HepG2 (cell line): ENCODE data around the gene INTS6. TPM values are rescaled to one million over a fixed set of nuclear protein-coding genes. Genes with fewer than 3 reads are reported as not detected.

Experiments
- ATAC-seq: fragments of 200-7000 bp; cut with Tn5 transposase; 3 replicates; pipeline ENCODE4 v1.9.1; 2020; ENCODE audit warnings: mild to moderate bottlenecking, moderate library complexity
- BruUV-seq: library from RNA; stranded (reverse); fragments of 400-500 nt; replicated peaks from 2 replicates; lab custom pipeline; 2021; lab: Mats Ljungman, UMichigan
- CTCF ChIA-PET: fragments of 300-600 bp; formaldehyde crosslinking; extraction: SDS; loops from one replicate; lab custom pipeline; 2021; ENCODE audit warnings: low total read pairs, inconsistent platforms, low intra/inter-chr PET ratio; lab: Yijun Ruan, JAX
- POLR2A ChIA-PET: fragments of 350-600 bp; sonication (Branson Sonifier 250); formaldehyde crosslinking; loops from one replicate; lab custom pipeline; 2020; ENCODE audit warnings: antibody characterized with exemption, inconsistent platforms; lab: Yijun Ruan, JAX
- DNase-seq: peaks from one replicate; pipeline ENCODE4 v3.0.0-alpha.2; 2015; ENCODE audit warnings: low spot score
- FAIRE-seq: peaks from 3 replicates; lab custom pipeline; 2011; peaks lifted over from hg19 to GRCh38; lab: Jason Lieb, UNC
- H2AFZ ChIP-seq: one replicate; pipeline ENCODE4 v1.6.1; 2011; ENCODE audit warnings: low read length, inconsistent platforms
- H3K27ac ChIP-seq: fragments of 300-600 bp; 3 replicates; pipeline ENCODE4 v1.8.0; 2011; ENCODE audit warnings: mixed run types, mild to moderate bottlenecking, mixed read lengths, low read length, inconsistent platforms; ENCODE audit not compliant: insufficient read depth; ENCODE audit errors: extremely low read length
- H3K27me3 ChIP-seq, 2 experiments: fragments of 200-600 bp in 1 of 2; 2 replicates in 1 of 2; 3 replicates in 1 of 2; pipeline versions ENCODE4 v1.6.0 to v1.8.0; 2011; ENCODE audit warnings: low read length in 2 of 2, mild to moderate bottlenecking in 2 of 2, moderate library complexity in 2 of 2, inconsistent platforms in 1 of 2; ENCODE audit not compliant: insufficient read depth in 2 of 2, control insufficient read depth in 1 of 2
- H3K36me3 ChIP-seq, 2 experiments: fragments of 200-600 bp in 1 of 2; replicated peaks in 1 of 2; 2 replicates in 1 of 2; 3 replicates in 1 of 2; pipeline versions ENCODE4 v1.5.1 to v1.8.0; 2011; ENCODE audit warnings: low read length in 2 of 2, inconsistent platforms in 1 of 2; ENCODE audit not compliant: insufficient read depth in 2 of 2, control insufficient read depth in 1 of 2
- H3K4me1 ChIP-seq: 2 replicates; pipeline ENCODE4 v1.5.1; 2012; ENCODE audit warnings: low read length, inconsistent platforms; ENCODE audit not compliant: insufficient read depth
- H3K4me2 ChIP-seq: 2 replicates; pipeline ENCODE4 v1.6.0; 2011; ENCODE audit warnings: low read depth, low read length, inconsistent platforms
- H3K4me3 ChIP-seq, 3 experiments: fragments of 200-600 bp in 1 of 3; sonication (generic), shearing (Covaris generic) in 1 of 3; replicated peaks in 1 of 3; 2 replicates each; pipeline ENCODE4 v1.5.1; 2011 to 2016; ENCODE audit warnings: low read length in 3 of 3, inconsistent platforms in 2 of 3, low read depth in 2 of 3, mild to moderate bottlenecking in 2 of 3, control low read depth in 1 of 3, mixed read lengths in 1 of 3; ENCODE audit not compliant: insufficient read depth in 1 of 3
- H3K79me2 ChIP-seq: one replicate; pipeline ENCODE4 v1.6.1; 2011; ENCODE audit warnings: low read length, inconsistent platforms; ENCODE audit not compliant: insufficient read depth
- H3K9ac ChIP-seq: 2 replicates; pipeline ENCODE4 v1.6.0; 2011; ENCODE audit warnings: mild to moderate bottlenecking, low read depth, low read length, inconsistent platforms; ENCODE audit not compliant: insufficient read depth
- H3K9me3 ChIP-seq: 2 replicates; pipeline ENCODE4 v1.5.1; 2012; ENCODE audit warnings: mild to moderate bottlenecking, low read length
- H4K20me1 ChIP-seq: 2 replicates; pipeline ENCODE4 v1.6.0; 2011; ENCODE audit warnings: inconsistent platforms, mild to moderate bottlenecking, low read length, moderate library complexity; ENCODE audit not compliant: insufficient read depth
- FOXP1 ChIP-seq, 2 experiments: fragments of 450-650 bp in 1 of 2; IDR thresholded peaks; 2 replicates each; pipeline ENCODE4 v1.6.1; 2017 to 2018; ENCODE audit warnings: antibody characterized with exemption in 1 of 2
- PPARG ChIP-seq: conservative IDR thresholded peaks from 2 replicates; pipeline ENCODE4 v1.6.1; 2016; ENCODE audit warnings: missing biosample characterization, missing genetic modification reagents
- SIN3A ChIP-seq: IDR thresholded peaks from 2 replicates; pipeline ENCODE4 v1.6.1; 2011; ENCODE audit warnings: low read depth, mild to moderate bottlenecking, control low read depth, low read length, borderline replicate concordance
- TBX2 ChIP-seq: sonication (generic); formaldehyde crosslinking; IDR thresholded peaks from 2 replicates; pipeline ENCODE4 v1.5.0; 2020; ENCODE audit warnings: missing genetic modification reagents, mild to moderate bottlenecking, borderline replicate concordance
- ZC3H4 ChIP-seq: sonication (generic); formaldehyde crosslinking; IDR thresholded peaks from 2 replicates; pipeline ENCODE4 v1.4.0; 2020; ENCODE audit warnings: missing genetic modification reagents, borderline replicate concordance
- ZHX1 ChIP-seq: sonication (generic); formaldehyde crosslinking; IDR thresholded peaks from 2 replicates; pipeline ENCODE4 v1.8.1; 2022; ENCODE audit warnings: low read depth, mild to moderate bottlenecking, missing genetic modification reagents
- ZKSCAN5 ChIP-seq: sonication (generic); formaldehyde crosslinking; IDR thresholded peaks from 2 replicates; pipeline ENCODE4 v1.5.1; 2020; ENCODE audit warnings: mild to moderate bottlenecking, missing genetic modification reagents
- ZNF552 ChIP-seq: sonication (generic); formaldehyde crosslinking; IDR thresholded peaks from 2 replicates; pipeline ENCODE4 v1.9.0; 2022; ENCODE audit warnings: missing genetic modification reagents, mild to moderate bottlenecking, borderline replicate concordance
- ZNF660 ChIP-seq: sonication (generic); formaldehyde crosslinking; IDR thresholded peaks from 2 replicates; pipeline ENCODE4 v1.5.1; 2020; ENCODE audit warnings: mild to moderate bottlenecking, low read depth, missing genetic modification reagents, borderline replicate concordance
- ZNF816 ChIP-seq: sonication (generic); formaldehyde crosslinking; IDR thresholded peaks from 2 replicates; pipeline ENCODE4 v1.8.0; 2022; ENCODE audit warnings: missing genetic modification reagents, mild to moderate bottlenecking, borderline replicate concordance
- WGBS: methylation state at CpG from one replicate; pipeline ENCODE4 v1.1.6; 2017; ENCODE audit warnings: low lambda C conversion rate; 5-methylcytosine and 5-hydroxymethylcytosine counted together
- in situ Hi-C: cut with HindIII; loops from 2 replicates; pipeline ENCODE4 v1.10.0; 2017; ENCODE audit warnings: low pct_unique_long_range_greater_than_20kb; ENCODE audit not compliant: extremely low pct_ligation_motif_present
- intact Hi-C: fragments of 100-400 bp; cut with micrococcal nuclease; formaldehyde crosslinking; loops from one replicate; pipeline ENCODE4 v1.10.0; 2022; ENCODE audit not compliant: unreplicated experiment
- polyA plus RNA-seq, 8 experiments: library from polyadenylated mRNA; depleted of rRNA in 3 of 8; stranded (reverse) in 7 of 8; unstranded in 1 of 8; fragments of >200 nt; fragmentation: Illumina TruSeq in 4 of 8; extraction: Trizol in 4 of 8; gene quantifications; 2 replicates each; pipeline versions ENCODE4 v1.2.1 to v1.2.3, GENCODE V29; 2011 to 2016; ENCODE audit warnings: low read depth in 4 of 8, missing spikeins in 1 of 8, mixed read lengths in 1 of 8; ENCODE audit not compliant: insufficient read depth in 1 of 8
- total RNA-seq, 5 experiments: library from RNA; depleted of rRNA; stranded (reverse); fragments of >200 nt; fragmentation: Illumina TruSeq; extraction: Trizol; gene quantifications; 2 replicates each; pipeline ENCODE4 v1.2.3, GENCODE V29; 2016; ENCODE audit warnings: low read depth in 1 of 5
- TF ChIP-seq, protein P1 (sequence below): IDR thresholded peaks from 2 replicates; pipeline ENCODE4 v1.6.1; 2012; ENCODE audit warnings: inconsistent platforms
- TF ChIP-seq, protein P2 (sequence below): sonication (generic); formaldehyde crosslinking; IDR thresholded peaks from 2 replicates; pipeline ENCODE4 v1.5.1; 2020; ENCODE audit warnings: missing genetic modification reagents, mild to moderate bottlenecking, borderline replicate concordance

INTS6 gene
- total and polyA plus RNA-seq, 2 of the 13 experiments (the other 11 are each of a cell fraction or from before 2014, with no cell fraction given) = 27.9 to 38.4 TPM

- TF ChIP-seq, protein P1, sequence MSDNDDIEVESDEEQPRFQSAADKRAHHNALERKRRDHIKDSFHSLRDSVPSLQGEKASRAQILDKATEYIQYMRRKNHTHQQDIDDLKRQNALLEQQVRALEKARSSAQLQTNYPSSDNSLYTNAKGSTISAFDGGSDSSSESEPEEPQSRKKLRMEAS = no peak
- TF ChIP-seq ZNF816 (CRISPR knock-in tag) (no peak), ZHX1 (CRISPR knock-in tag) (no peak), TBX2 (CRISPR knock-in tag) (no peak), FOXP1 (IDR thresholded peaks at IDR 0.05) (no peak), FOXP1 (CRISPR knock-in tag; IDR thresholded peaks at IDR 0.05) (0 out of 2 replicates have a peak, but pooled peaks have one; percentile 19), PPARG (CRISPR knock-in tag) (0 out of 2 replicates have a peak, but pooled peaks have one; percentile 44)
Measured at GRCh38 chr13:51477149-51477548, 24.3 kb upstream of the INTS6 start (continued).

DNA sequence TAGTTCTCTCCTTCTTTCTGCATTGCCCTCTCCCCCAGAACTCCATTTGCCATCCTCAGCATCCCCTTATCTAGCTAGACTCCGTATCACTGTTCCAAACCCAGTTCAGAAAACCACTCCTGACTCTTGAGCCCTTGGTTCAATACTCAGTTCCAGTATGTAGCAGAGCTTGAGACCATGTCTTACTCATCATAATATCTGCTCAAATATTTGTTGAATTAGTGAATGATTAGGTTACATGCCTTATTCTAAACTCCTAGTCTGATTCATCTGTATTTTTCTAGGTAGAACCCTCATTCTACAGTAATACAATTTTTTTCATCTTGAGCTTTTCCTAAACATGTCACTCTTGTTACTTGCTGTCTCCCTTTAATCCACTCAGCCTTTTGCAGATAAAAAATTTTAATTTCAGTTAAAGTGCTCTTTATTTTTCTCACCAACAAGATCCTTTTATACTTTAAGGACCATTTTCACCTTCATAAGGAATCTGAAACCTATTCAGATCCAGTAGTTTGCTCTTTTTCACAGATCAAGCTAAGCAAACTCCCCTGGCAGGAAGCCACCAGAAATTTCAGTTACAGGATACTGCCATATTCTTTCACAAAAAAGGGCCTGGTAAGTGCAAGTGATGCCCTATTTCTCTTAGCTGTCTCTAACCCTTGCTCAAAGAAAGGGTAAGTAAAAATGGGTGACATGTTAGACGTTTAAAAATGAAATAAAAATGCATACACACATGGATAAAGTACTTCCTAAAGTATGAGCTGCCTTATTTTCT is 23.1 kb upstream of the INTS6 start:
- H3K27ac ChIP-seq = no peak overlapping the region
- POLR2A ChIA-PET = interaction anchor here (7.1 kb wide), 1 partner anchor 23 kb away, joined by 55 read pairs; the partner anchor contains the start of gene INTS6
- H3K4me1 ChIP-seq = peaks cover 53% of the 10 kb centered on the region
- no peak overlapping the region for H3K9ac ChIP-seq
- no peaks in the 10 kb centered on the region for H3K79me2 ChIP-seq
- intact Hi-C loops (no loop called here), in situ Hi-C loops (no loop called here)
- DNase-seq = no peak
- no peak overlapping the region for H3K4me2 ChIP-seq
- CTCF ChIA-PET = no interaction called here
- FAIRE-seq = no peak
- H4K20me1 ChIP-seq = no peaks in the 10 kb centered on the region
- WGBS = 30% methylated on average over 2 of the region's 2 CpGs
- TF ChIP-seq ZNF552 (CRISPR knock-in tag) = no peak
- no peak for TF ChIP-seq ZC3H4
- no peak for TF ChIP-seq ZKSCAN5 (CRISPR knock-in tag)
- no peak for TF ChIP-seq ZNF660 (CRISPR knock-in tag)
- no peak for TF ChIP-seq SIN3A
- TF ChIP-seq, protein P2, sequence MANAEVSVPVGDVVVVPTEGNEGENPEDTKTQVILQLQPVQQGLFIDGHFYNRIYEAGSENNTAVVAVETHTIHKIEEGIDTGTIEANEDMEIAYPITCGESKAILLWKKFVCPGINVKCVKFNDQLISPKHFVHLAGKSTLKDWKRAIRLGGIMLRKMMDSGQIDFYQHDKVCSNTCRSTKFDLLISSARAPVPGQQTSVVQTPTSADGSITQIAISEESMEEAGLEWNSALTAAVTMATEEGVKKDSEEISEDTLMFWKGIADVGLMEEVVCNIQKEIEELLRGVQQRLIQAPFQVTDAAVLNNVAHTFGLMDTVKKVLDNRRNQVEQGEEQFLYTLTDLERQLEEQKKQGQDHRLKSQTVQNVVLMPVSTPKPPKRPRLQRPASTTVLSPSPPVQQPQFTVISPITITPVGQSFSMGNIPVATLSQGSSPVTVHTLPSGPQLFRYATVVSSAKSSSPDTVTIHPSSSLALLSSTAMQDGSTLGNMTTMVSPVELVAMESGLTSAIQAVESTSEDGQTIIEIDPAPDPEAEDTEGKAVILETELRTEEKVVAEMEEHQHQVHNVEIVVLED (CRISPR knock-in tag) = no peak
- no peaks in the 10 kb centered on the region for H3K27me3 ChIP-seq
- BruUV-seq = no TSS peak
- no peaks in the 10 kb centered on the region for H3K9me3 ChIP-seq
- ATAC-seq = no peak
- no peak overlapping the region for H2AFZ ChIP-seq
- no peak overlapping the region for H3K4me3 ChIP-seq
- H3K36me3 ChIP-seq = no peaks in the 10 kb centered on the region
